HS-5 (cell line): ENCODE data around the gene CAPNS2.
"Not testable (repeated sequence)": the region's sequence is repeated elsewhere in the genome, so short reads cannot be mapped to it uniquely, and the experiment has no call there.

Experiments
- DNase-seq: peaks from one replicate; pipeline ENCODE4 v3.0.0-alpha.2; 2012; ENCODE audit warnings: low read depth

The CAPNS2 gene

GRCh38 chr16:55568207-55568606 is 1.7 kb downstream of the CAPNS2 start:
- DNase-seq: no peak

DNA sequence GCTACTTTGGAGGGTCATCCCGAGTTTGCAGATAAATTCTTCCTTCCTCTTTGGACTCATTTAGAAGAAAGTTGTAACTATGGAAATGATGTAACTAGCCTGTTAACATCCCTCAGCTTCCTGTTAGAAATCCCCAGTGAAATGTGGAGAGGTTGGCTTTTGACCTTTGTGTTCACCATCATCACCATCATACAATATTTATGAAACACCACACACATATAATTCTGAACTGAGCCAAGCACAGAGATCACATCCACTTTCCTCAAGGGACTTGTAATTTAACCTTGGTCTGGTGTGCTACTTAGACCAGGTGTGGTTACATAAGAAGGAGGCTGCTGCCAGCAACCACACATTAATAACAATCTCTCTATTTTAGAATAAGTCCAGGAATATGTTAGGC is 2.5 kb downstream of the CAPNS2 start:
- peak; percentile 30 for DNase-seq

DNA sequence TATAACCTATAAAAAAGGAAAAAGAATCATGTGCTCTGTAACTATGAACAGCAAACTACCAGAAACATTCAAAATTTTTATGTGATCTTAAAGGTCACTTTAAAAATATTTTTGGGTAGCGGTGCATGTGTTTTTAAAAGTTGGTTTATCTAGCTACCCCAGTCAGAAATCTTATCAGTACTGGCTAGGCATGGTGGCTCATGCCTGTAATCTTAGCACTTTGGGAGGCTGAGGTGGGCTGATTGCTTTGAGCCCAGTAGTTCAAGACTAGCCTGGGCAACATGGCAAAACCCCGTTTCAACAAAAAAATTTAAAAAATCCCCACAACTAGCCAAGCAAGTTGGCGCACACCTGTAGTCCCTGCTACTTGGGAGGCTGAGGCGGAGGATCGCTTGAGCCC is 3.7 kb downstream of the CAPNS2 start:
- no peak for DNase-seq

DNA sequence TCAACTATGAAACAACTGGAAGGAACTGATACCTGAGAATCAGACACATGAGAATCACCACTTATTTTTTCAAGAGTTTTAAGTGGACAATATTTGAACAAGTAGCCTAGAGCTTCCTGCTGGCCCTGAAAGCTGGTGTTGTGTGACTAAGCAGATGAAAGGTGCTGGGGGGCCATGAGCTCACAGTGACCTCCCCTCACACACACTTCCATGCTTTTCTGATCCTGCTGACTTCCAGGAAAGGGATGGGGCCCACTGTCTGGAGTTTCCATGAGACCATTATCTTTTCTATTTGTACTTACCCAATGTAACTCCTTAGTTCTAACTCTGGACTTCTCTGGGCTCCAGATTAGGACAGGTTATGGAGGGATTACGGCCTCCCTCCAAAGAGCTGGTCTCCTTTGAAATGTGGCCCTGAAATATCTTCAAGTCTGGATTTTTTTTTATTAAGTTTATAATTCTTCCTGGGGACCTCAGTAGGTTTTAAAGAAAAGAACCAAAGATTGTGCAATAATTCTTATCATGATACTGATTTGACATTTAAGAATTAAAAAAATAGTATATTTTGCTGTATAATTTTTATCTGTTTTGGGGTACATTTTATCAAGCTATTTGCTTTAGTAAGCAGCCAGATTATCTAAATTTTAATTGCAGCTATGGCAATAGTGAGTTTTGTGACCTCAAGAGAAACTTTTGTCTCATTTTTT is 4.9 kb downstream of the CAPNS2 start:
- DNase-seq: no peak

DNA sequence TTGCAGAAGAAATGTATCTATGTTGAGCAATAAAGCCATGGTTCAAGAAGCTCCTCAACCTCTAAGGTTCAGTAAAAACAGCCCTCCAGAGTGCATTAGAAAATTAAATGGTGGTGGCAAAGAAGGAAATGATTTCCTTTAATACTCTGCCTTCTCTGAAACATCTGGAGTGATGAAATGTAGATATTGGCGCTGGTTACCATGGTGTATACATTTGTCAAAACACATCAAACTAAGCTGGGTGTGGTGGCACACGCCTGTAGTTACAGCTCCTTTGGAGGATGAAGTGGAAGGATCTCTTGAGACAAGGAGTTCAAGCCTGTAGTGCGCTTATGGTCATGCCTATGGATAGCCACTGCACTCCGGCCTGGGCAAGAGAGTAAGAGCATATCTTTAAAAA is 6.0 kb downstream of the CAPNS2 start:
- DNase-seq: no peak

DNA sequence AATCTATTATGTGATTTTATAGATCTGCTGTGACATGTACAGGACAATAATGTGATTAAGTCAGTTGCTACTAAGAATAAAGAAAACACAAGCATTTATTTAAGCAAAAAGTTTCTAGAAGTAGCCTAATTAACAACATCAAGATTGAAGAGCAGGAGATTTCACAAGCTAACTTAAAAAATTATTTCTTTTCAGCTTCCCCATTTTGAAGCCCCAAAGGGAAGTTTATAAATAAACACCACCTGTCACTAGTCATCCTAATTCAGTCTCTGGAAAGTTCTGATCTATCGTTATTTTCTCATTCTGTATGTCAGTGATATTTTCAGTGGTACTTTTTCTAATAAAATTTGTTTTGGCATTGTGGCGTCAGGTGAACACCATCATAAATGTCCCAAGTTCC is 8.3 kb downstream of the CAPNS2 start:
- DNase-seq: no peak

DNA sequence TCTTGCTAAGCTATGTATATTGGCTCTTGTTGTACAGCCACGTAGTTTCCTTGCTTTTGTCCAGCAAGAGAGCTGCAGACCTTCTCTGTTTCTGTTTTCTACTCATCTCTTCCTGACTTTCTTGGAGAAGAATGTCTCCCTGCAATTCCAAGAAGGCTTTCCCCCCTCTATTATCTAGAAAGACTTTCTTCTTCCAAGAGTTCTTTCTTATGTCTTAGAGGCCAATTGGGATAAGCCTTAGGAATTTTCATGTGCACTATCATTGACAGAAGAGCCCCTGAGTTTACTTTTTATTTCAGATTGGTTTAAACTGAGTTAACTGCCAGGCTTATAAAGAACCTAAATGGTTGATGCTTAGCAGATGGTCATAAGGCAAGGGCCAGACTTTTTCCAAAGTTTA is 9.0 kb downstream of the CAPNS2 start:
- DNase-seq: no peak

- DNase-seq: no peak
Observed at GRCh38 chr16:55576384-55576783, 9.9 kb downstream of the CAPNS2 start.

DNA sequence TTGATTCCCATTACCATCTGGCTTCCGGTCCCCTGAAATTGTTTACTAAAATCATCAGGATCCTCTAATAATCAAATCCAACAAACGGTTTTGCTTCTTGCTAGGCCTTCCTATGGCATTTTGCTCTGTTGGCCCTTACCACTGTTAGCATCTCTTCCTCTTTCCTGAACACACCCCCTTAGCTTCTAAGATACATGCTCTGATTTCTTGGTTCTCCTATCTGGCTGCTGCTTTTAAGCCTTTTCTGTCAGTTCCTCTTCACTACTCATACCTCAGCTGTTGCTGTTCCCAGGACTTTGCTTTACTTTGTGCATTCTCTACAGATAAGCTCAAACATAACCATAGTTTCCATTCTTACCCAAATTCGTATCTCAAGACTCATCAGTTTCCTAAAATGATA is 11.4 kb downstream of the CAPNS2 start:
- DNase-seq: no peak

DNA sequence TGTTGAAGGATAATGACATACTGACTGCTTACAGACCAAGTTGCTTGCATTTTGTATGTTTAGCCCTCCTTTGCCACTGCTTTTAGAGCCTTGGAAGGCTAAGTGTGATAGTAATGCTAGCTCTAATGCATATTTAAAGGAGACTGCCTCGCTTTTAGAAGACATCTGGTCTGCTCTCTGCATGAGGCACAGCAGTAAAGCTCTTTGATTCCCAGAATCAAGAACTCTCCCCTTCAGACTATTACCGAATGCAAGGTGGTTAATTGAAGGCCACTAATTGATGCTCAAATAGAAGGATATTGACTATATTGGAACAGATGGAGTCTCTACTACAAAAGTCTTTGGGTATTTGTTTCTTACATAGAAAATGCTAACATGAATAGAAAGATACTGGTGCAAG is 19.1 kb downstream of the CAPNS2 start:
- DNase-seq: no peak

GRCh38 chr16:55588799-55589198 is 22.3 kb downstream of the CAPNS2 start:
- DNase-seq: no peak

DNA sequence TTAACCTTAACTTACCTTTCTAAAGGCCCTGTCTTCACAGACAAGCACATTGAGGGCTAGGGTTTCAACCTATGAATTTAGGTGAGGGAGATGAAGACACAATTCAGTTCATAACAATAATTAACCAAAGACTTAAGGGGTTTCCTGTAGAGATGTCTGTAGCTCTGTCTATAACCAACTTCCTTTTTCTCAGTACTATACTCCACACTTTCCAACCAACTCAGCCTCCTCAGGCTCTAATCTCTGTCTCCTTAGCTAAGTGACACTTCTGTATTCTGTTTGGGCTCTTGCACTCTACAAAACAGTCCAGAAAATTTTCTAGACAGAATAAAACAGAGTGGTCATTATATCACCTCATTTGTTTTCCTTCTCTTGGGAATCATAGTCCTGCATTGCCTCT is 25.8 kb downstream of the CAPNS2 start:
- DNase-seq: no peak

- no peak for DNase-seq
Observed at GRCh38 chr16:55597928-55598327, 31.4 kb downstream of the CAPNS2 start.

DNA sequence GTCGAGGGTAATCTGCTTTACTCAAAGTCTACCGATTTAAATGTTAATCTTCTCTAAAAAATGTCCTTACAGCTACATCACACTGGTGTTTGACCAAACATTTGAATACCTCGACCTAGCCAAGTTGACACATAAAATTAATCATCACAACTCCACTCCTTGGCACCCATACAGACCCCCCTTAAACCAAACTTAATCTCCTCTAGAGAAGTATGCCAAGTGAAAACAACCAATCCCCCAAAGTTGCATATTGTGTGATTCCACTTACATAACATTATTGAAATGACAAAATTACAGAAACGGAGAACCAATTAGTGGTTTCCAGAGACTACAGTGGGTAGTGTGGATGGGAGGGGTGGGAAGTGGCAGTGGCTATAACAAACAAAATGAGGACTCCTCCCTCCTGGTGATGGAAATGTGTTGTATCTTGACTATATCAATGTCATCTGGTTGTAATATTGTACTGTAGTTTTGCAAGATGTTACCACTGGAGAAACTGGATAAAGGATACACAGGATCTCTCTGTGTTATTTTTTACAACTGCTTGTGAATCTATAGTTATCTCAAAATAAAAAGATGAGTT is 39.4 kb downstream of the CAPNS2 start:
- DNase-seq: no peak

DNA sequence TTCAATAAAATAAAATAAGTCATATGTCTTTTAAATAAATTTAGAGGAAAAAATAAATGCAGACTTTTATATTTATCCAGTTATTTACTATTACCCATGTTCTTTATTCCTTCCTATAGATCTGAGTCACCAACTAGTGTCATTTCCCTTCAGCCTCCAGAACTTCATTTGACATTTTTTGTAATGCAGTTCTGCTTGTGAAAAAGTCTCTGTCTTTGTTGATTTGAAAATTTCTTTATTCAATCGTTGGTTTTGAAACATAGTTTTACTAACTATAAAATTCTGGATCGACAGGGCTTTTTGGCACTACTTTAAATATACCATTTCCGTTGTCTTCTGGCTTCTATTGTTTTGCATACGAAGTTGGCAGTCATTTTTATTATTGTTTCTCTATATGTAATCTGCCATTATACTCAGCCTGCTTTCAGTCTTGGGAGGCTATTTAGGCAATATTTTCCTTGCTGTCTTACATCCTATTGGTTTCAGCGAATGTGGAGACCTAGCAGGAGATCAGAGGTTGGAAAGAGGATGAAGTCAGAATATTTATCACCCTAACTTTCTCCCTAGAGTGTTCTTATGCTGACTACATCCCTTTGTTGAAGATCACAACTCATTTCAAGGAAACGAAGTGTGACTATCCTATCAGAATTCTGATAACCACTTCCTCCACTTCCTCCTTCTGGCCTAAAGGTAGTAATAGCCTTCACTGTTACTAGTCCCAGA is 47.3 kb downstream of the CAPNS2 start:
- no peak for DNase-seq

DNA sequence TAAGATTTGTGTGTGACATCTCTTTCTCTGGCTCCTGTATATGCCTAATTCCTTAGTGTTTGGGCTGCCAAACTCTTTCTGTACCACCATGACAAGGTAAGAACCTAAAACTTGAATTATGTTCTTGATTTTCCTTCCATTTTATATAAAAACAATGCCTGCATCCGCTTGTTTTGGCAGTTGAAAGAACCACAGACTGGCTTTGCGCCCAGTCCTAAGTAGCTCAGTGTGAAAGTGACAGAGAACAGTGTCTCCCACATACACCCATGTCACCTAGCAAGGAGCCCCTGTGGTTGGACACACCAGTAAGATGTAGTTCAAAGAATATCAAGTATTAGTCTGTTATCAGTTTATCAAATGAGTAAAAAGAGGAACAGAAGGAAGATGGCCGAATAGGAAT is 48.6 kb downstream of the CAPNS2 start:
- DNase-seq: no peak

DNA sequence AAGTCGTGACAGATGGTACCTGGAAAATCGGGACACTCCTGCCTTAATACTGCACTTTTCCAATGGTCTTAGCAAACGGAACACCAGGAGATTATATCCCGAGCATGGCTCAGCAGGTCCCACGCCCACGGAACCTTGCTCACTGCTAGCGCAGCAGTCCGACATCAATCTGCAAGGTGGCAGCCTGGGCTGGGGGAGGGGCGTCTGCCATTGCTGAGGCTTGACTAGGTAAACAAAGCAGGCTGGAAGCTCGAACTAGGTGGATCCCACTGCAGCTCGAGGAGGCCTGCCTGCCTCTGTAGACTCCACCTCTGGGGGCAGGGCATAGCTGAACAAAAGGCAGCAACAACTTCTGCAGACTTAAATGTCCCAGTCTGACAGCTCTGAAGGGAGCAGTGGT is 49.2 kb downstream of the CAPNS2 start:
- DNase-seq: not testable (repeated sequence)
